Breast epithelium (tissue), 4 donors: ENCODE data around the gene FTSJ1. TPM values are rescaled to one million over a fixed set of nuclear protein-coding genes. Genes with fewer than 3 reads are reported as not detected.

Experiments
- DNase-seq, 2 donors: peaks; one replicate each; pipeline ENCODE4 v3.0.0-alpha.2; 2019; ENCODE audit warnings: low spot score in 2 of 2
- H3K27ac ChIP-seq, 2 donors: fragments of 200-600 bp; sonication (generic) in 1 of 2; one replicate each; pipeline ENCODE4 v1.5.1; 2016 to 2019; ENCODE audit warnings: mild to moderate bottlenecking in 1 of 2
- H3K27me3 ChIP-seq, 2 donors: fragments of 200-600 bp; sonication (generic) in 1 of 2; one replicate each; pipeline versions ENCODE4 v1.5.1 to v1.6.0; 2017 to 2019; ENCODE audit warnings: control low read depth in 1 of 2, mild to moderate bottlenecking in 1 of 2
- H3K36me3 ChIP-seq: fragments of 200-600 bp; one replicate; pipeline ENCODE4 v1.5.1; 2019
- H3K4me1 ChIP-seq, 2 donors: fragments of 200-600 bp; sonication (generic); one replicate each; pipeline ENCODE4 v1.5.1; 2016 to 2019; ENCODE audit warnings: control low read depth in 1 of 2
- H3K4me3 ChIP-seq, 3 donors: fragments of 200-600 bp; sonication (generic); 1 replicate in 2 of 3; 2 replicates in 1 of 3; pipeline ENCODE4 v1.5.1; 2016 to 2019; ENCODE audit warnings: mild to moderate bottlenecking in 3 of 3, moderate library complexity in 2 of 3
- H3K9me3 ChIP-seq, 2 donors: fragments of 200-600 bp; sonication (generic) in 1 of 2; one replicate each; pipeline ENCODE4 v1.5.1; 2016 to 2019; ENCODE audit warnings: control low read depth in 1 of 2
- CTCF ChIP-seq, 3 donors: fragments of 450-650 bp; IDR thresholded peaks; one replicate each; pipeline ENCODE4 v1.5.1; 2016 to 2017; ENCODE audit warnings: antibody characterized with exemption in 3 of 3, mild to moderate bottlenecking in 3 of 3, moderate library complexity in 3 of 3
- POLR2A ChIP-seq: fragments of 450-650 bp; IDR thresholded peaks from one replicate; pipeline ENCODE4 v1.6.1; 2016; ENCODE audit warnings: antibody characterized with exemption, mild to moderate bottlenecking, moderate library complexity
- POLR2AphosphoS5 ChIP-seq, 3 donors: sonication (generic); formaldehyde crosslinking; IDR thresholded peaks; one replicate each; pipeline ENCODE4 v1.6.1; 2017; ENCODE audit warnings: antibody characterized with exemption in 3 of 3
- intact Hi-C: fragments of 100-400 bp; cut with DNase I; formaldehyde crosslinking; loops from one replicate; pipeline ENCODE4 v1.15.1; 2023; ENCODE audit warnings: low total_unique reads
- total RNA-seq, 3 donors: library from RNA; depleted of rRNA; stranded (reverse); fragments of >200 nt; gene quantifications; one replicate each; pipeline ENCODE4 v1.1.0, GENCODE V29; 2016

FTSJ1 gene
- total RNA-seq, 3 donors from 2014 or later = 31.8 to 55.4 (median 34.8) TPM

- TF ChIP-seq POLR2AphosphoS5 (IDR thresholded peaks at IDR 0.05) = no peak
- no peak for TF ChIP-seq CTCF (IDR thresholded peaks at IDR 0.05)
- no peak for TF ChIP-seq POLR2A
- Histone ChIP-seq H3K27me3 (peaks cover 0 to 36% of the 10 kb centered on the region in 2 donors), H3K4me3 (no peak overlapping the region), H3K9me3 (no peaks in the 10 kb centered on the region), H3K4me1 (no peaks in the 10 kb centered on the region), H3K36me3 (no peaks in the 10 kb centered on the region), H3K27ac (no peak overlapping the region)
- no peak for DNase-seq
- intact Hi-C loops = no loop called here
Measured at GRCh38 chrX:48472225-48472624, 3.8 kb upstream of the FTSJ1 start.

GRCh38 chrX:48472851-48473703 lies 2.9 kb upstream of the FTSJ1 start:
- no peak for DNase-seq
- Histone ChIP-seq H3K27ac (peak overlapping the region in 1 of 2 donors; percentile 48), H3K4me3 (no peak overlapping the region), H3K9me3 (no peaks in the 10 kb centered on the region), H3K4me1 (no peaks in the 10 kb centered on the region), H3K27me3 (peaks cover 0 to 28% of the 10 kb centered on the region in 2 donors), H3K36me3 (no peaks in the 10 kb centered on the region)
- intact Hi-C loops = no loop called here
- no peak for TF ChIP-seq CTCF (IDR thresholded peaks at IDR 0.05)
- no peak for TF ChIP-seq POLR2AphosphoS5 (IDR thresholded peaks at IDR 0.05)
- TF ChIP-seq POLR2A = no peak

GRCh38 chrX:48473704-48473990 lies 2.4 kb upstream of the FTSJ1 start:
- intact Hi-C loops = no loop called here
- no peaks in the 10 kb centered on the region for H3K36me3 ChIP-seq
- peak overlapping the region in 1 of 2 donors; percentile 48 for H3K27ac ChIP-seq
- TF ChIP-seq CTCF (IDR thresholded peaks at IDR 0.05) (no peak), POLR2A (no peak), POLR2AphosphoS5 (IDR thresholded peaks at IDR 0.05) (no peak)
- no peaks in the 10 kb centered on the region for H3K9me3 ChIP-seq
- peaks cover 0 to 26% of the 10 kb centered on the region in 2 donors for H3K27me3 ChIP-seq
- H3K4me3 ChIP-seq = no peak overlapping the region
- H3K4me1 ChIP-seq = no peaks in the 10 kb centered on the region
- DNase-seq = no peak

GRCh38 chrX:48474127-48474526 lies 1.9 kb upstream of the FTSJ1 start:
- no peak for DNase-seq
- intact Hi-C loops = no loop called here
- Histone ChIP-seq H3K27me3 (peaks cover 0 to 24% of the 10 kb centered on the region in 2 donors), H3K9me3 (no peaks in the 10 kb centered on the region), H3K4me1 (no peaks in the 10 kb centered on the region), H3K36me3 (no peaks in the 10 kb centered on the region), H3K27ac (no peak overlapping the region), H3K4me3 (no peak overlapping the region)
- TF ChIP-seq POLR2AphosphoS5 (IDR thresholded peaks at IDR 0.05) (no peak), CTCF (IDR thresholded peaks at IDR 0.05) (no peak), POLR2A (no peak)

GRCh38 chrX:48474581-48474980 lies 1.4 kb upstream of the FTSJ1 start:
- no peaks in the 10 kb centered on the region for H3K36me3 ChIP-seq
- intact Hi-C loops = no loop called here
- peaks cover 0 to 22% of the 10 kb centered on the region in 2 donors for H3K27me3 ChIP-seq
- no peaks in the 10 kb centered on the region for H3K4me1 ChIP-seq
- H3K9me3 ChIP-seq = no peaks in the 10 kb centered on the region
- DNase-seq = no peak
- no peak for TF ChIP-seq CTCF (IDR thresholded peaks at IDR 0.05)
- TF ChIP-seq POLR2A = no peak
- no peak for TF ChIP-seq POLR2AphosphoS5 (IDR thresholded peaks at IDR 0.05)
- no peak overlapping the region for H3K27ac ChIP-seq
- no peak overlapping the region for H3K4me3 ChIP-seq
